OCI-LY3 (cell line): ENCODE data around the gene ODAD2.

ENCODE experiments used
- CTCF ChIP-seq: fragments of 200-600, 300-600 bp; sonication (generic); IDR thresholded peaks from 2 replicates; pipeline ENCODE4 v1.5.1; 2014; ENCODE audit warnings: antibody characterized with exemption, low read length, low read depth
- EZH2phosphoT487 ChIP-seq: fragments of 200-600 bp; shearing (Covaris generic); IDR thresholded peaks from 2 replicates; pipeline ENCODE4 v1.6.1; 2018; ENCODE audit warnings: antibody characterized with exemption, mixed run types, low read depth

- TF ChIP-seq CTCF, result no peak
- TF ChIP-seq EZH2phosphoT487, result no peak
Observed at GRCh38 chr10:28036587-28036986, 37.7 kb upstream of the ODAD2 start.
